Lower leg skin (tissue), 3 donors: ENCODE results near the gene ZHX3.

ENCODE experiments used
- CTCF ChIP-seq, 3 donors: fragments of 450-650 bp; IDR thresholded peaks; one replicate each; pipeline ENCODE4 v1.5.1; 2016; ENCODE audit warnings: antibody characterized with exemption in 3 of 3, mild to moderate bottlenecking in 3 of 3, moderate library complexity in 2 of 3
- POLR2A ChIP-seq, 2 donors: fragments of 450-650 bp; IDR thresholded peaks; one replicate each; pipeline ENCODE4 v1.6.1; 2016 to 2017; ENCODE audit warnings: antibody characterized with exemption in 2 of 2, mild to moderate bottlenecking in 1 of 2, moderate library complexity in 1 of 2

- TF ChIP-seq POLR2A (IDR thresholded peaks at IDR 0.05) (no peak), CTCF (IDR thresholded peaks at IDR 0.05) (no peak)
Measured at GRCh38 chr20:41259309-41259708, 58.2 kb downstream of the ZHX3 start.
